GM19023 (cell line): Measurements from ENCODE around the gene CCNI.
"Not testable (repeated sequence)": the region's sequence is repeated elsewhere in the genome, so short reads cannot be mapped to it uniquely, and the experiment has no call there.

ENCODE experiments used
- ATAC-seq: cut with Tn5 transposase; IDR thresholded peaks from one replicate; pipeline ENCODE4 v1.9.1; 2021; ENCODE audit warnings: mild to moderate bottlenecking, moderate library complexity; ENCODE audit not compliant: unreplicated experiment

CCNI gene

GRCh38 chr4:77040854-77041725, 34.7 kb downstream of the CCNI start:
- no peak for ATAC-seq

DNA sequence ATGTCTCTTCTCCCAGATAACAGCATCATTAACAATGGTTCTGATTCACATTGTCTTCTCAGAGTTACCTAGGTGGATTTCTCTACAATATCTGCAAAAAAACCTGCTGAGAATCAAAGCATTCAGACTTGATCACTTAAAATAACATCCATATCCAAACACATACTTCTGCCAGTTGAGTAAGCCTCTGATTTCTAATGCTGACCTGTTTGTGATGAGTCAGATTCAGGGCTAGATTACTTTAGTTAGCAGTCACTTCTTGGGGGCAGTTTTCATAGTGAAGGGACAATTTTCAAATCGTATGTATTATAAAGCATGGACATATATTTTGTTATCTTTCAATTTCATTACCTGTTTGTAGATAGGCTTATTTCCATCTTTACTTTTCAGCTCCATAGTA, 35.5 kb downstream of the CCNI start:
- ATAC-seq: no peak

- ATAC-seq: no peak
These were observed 36.0 kb downstream of the CCNI start for GRCh38 chr4:77039796-77040195.

DNA sequence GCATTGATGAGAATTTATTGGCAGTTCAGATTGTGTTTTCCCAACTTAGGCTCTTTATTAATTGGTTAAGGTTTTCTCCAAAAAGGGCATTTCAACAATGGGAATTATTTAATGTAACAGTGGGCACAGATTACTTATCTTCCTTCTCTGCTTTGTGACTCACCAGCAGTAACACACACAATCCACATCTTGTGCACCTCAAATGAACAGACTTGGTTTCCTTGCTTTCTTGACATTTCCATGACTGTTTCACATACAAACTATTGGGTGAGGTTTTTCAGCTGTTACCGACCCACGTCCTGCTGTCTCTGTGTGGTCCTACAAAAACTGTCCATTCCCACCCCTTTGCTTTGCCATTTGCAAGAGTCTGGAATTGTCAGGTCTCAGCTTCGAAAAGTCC, 38.1 kb downstream of the CCNI start:
- no peak for ATAC-seq

DNA sequence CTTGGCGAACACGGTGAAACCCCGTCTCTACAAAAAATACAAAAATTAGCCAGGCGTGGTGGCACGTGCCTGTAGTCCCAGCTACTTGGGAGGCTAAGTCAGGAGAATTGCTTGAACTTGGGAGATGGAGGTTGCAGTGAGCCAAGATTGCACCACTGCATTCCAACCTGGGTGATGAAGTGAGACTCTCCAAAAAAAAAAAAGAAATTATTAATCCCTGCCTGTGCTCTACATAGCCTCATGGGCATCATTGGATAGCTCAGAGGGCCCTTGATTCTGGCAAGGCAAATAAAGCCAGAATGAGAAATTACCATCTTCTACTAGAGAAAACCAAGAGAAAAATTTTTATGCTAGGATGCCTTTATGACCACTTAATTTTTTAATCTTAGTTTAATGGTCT, 38.6 kb downstream of the CCNI start:
- not testable (repeated sequence) for ATAC-seq

DNA sequence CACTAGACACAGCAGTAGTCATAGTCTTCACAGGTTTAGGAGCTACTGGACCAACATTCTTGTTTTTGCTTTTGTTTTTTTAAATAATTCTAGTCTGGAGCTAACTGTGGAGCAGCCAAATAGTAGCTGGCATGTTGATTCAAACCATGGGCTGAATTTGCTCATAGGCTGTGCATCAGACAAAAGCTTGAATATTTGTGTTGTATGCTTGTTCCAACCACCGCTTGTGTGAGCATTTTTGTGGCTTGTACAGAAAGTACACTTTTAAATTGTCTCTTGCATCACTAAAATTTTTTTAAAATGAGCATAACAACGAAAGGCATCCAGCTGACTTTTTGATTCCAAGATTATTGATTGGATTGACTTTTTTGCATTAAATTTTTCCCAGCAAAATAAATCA, 39.6 kb downstream of the CCNI start:
- no peak for ATAC-seq

GRCh38 chr4:77035153-77035552, 40.6 kb downstream of the CCNI start:
- ATAC-seq: no peak

DNA sequence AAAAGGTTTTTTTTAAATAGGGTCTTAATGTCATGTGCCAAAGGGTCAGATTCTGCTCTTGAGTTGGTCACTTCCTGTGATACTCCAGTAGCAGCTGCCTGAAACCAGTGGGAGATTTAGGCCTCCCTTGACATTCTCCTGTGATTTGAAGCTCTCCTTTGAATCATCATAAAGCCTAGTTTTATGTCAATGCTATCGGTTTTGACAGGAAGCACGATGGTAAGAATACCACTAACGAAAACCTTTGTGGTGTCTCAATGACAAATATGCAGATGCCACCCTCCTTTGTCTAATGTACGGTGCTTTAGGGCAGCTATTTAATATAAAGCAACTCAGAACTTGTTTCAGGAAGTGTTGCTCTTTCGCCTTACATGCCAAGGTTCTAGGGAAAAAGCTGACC, 44.2 kb downstream of the CCNI start:
- no peak for ATAC-seq

DNA sequence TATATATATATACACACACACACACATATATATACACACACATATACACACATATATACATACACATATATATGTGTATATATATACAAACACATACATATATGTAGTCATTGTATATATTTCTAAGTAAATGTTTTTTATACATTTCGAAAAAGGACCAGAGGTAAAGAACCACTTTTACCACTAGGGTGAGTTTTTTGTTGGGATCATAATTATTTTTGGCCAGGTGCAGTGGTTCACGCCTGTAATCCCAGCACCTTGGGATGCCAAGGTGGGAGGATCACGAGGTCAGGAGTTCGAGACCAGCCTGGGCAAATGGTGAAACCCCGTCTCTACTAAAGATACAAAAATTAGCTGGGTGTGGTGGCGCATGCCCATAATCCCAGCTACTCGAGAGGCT, 46.0 kb downstream of the CCNI start:
- ATAC-seq: not testable (repeated sequence)

GRCh38 chr4:77028246-77028645, 47.5 kb downstream of the CCNI start:
- ATAC-seq: no peak

- ATAC-seq: no peak
These were observed 49.5 kb downstream of the CCNI start for GRCh38 chr4:77026322-77026704.

GRCh38 chr4:77025643-77026321, 50.0 kb downstream of the CCNI start:
- ATAC-seq: peak; percentile 78

DNA sequence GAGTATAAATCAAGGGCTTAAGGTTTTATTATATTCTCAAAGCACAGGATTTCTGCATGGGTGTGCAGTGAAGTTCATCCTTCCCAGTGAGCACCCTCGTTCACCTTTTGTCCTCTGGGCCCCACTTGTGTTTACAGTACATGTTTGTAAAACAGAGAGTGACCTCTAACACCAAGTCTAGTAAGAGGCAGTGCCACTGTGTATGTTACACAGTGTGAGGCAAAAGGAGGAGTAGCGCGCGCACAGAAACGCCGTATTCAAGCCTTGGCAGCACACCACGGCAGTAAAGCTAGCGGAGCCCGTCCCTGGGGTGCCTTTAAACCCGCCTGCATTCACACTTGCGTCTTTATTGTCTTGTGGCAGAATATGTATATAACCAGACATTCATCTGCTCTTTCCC, 51.9 kb downstream of the CCNI start:
- no peak for ATAC-seq

GRCh38 chr4:77022560-77023179, 53.1 kb downstream of the CCNI start:
- no peak for ATAC-seq

DNA sequence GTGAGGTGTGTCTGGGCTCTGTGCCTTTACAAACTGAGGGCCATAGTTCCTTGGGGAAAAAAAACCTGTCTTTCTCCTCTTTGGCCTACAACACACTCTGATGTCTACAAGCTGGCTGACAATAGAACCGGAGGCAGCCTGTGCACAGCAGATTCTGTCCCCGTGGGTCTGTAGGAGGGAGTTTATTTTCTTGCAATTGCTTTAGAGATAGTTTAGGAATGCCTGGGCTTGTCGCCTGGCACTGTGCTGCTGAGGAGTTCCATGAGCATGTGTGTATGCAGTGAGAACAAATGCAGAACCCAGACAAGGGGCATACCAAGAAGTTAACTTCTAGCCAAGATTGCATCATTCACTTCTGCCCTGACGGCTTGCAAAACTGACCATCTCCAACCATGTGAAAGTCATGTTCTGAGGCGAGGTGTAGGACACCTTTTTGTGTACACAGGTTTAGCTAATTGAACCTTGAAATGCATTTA, 54.1 kb downstream of the CCNI start:
- no peak for ATAC-seq

GRCh38 chr4:77020017-77020416, 55.8 kb downstream of the CCNI start:
- ATAC-seq: no peak

DNA sequence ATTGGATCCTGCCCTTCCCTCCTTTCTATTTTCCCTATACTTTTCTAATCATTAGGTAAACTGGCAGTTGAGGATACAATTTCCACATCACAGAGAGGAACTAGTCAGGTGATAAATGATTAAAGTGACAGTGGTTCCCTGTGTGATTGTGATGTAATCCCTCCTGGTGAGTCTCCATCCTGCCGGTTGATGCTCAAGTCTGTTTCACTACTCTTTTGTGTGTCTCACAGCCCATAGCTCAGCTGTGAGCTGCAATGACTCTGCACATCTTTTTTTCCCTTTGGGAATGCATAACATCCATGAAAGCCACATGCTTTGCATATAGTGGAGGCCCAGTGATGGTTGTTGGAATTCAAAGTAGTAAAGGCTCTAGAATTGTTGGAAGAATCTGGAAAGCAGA, 60.4 kb downstream of the CCNI start:
- no peak for ATAC-seq

DNA sequence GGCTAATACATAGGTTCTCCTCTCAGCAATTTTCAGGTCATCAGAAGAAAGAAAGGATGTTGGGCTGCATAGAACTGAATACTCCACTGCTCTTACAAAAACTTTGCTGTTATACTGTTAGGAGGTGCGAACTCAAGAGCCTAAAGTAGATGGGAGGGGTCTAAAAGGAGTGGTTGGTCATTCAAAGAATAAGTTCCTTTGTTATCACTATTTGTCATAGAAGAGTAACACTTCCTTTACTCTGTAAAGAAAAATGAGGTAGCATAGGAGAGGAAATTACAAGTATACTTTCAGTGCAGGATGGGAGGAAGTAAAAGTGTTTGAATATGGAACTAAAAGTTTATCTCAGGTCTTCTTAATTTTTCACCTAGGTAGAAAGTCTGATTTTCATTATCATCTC, 61.5 kb downstream of the CCNI start:
- no peak for ATAC-seq

DNA sequence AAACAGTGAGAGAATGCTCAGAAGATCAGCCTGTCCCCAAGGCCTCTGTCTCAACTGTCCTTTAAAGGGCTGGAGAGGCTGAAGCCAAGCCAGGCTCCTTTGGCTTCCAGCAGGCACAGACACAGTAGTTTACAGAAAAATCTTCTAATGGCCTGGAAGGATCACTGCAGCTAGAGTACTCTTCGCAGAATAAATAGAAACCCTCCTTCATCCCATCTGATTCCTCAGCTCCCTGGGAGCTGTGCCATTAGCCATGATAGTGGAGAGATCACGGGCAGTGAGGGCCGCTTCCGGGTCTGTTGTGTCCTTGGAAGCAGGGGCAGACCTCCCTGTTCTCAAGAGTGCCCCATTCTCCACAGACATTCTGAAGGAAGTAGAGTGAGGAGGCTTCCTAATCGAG, 63.1 kb downstream of the CCNI start:
- ATAC-seq: no peak

- no peak for ATAC-seq
These were observed 64.9 kb downstream of the CCNI start for GRCh38 chr4:77010841-77011354.

- ATAC-seq: no peak
These were observed 66.2 kb downstream of the CCNI start for GRCh38 chr4:77009511-77010115.
